MM.1S (cell line): ENCODE results near the gene ZNF488.

ENCODE experiments used
- CTCF ChIP-seq: fragments of 300-600 bp; sonication (generic); IDR thresholded peaks from 2 replicates; pipeline ENCODE4 v1.5.1; 2016; ENCODE audit warnings: antibody characterized with exemption, low read length, mixed read lengths
- EZH2 ChIP-seq: fragments of 300-600 bp; sonication (generic); optimal IDR thresholded peaks from 2 replicates; pipeline ENCODE3; 2017; ENCODE audit warnings: low read depth, mild to moderate bottlenecking, antibody characterized with exemption, low read length, mixed read lengths
- EZH2phosphoT487 ChIP-seq: fragments of 300-600 bp; sonication (generic); IDR thresholded peaks from 2 replicates; pipeline ENCODE4 v1.6.1; 2018; ENCODE audit warnings: antibody characterized with exemption, low read length

- TF ChIP-seq CTCF (no peak), EZH2phosphoT487 (no peak), EZH2 (no peak)
Measured at GRCh38 chr10:47329855-47330254, 54.2 kb downstream of the ZNF488 start.
